PFSK-1 (cell line): ENCODE data around the gene PTPRQ.

ENCODE experiments used
- FOXP2 ChIP-seq: optimal IDR thresholded peaks from 2 replicates; pipeline ENCODE3; 2011; ENCODE audit warnings: borderline replicate concordance, control low read depth, inconsistent platforms; ENCODE audit not compliant: insufficient read depth; ENCODE audit errors: extremely low read length, extremely low read depth
- POLR2AphosphoS5 ChIP-seq: IDR thresholded peaks from 2 replicates; pipeline ENCODE4 v1.6.1; 2012; ENCODE audit warnings: low read depth, mild to moderate bottlenecking, control low read depth, low read length, moderate library complexity
- SIN3A ChIP-seq: IDR thresholded peaks from 2 replicates; pipeline ENCODE4 v1.6.1; 2012; ENCODE audit warnings: mild to moderate bottlenecking, low read length, moderate library complexity, borderline replicate concordance; ENCODE audit not compliant: insufficient read depth
- TAF1 ChIP-seq: IDR thresholded peaks from 2 replicates; pipeline ENCODE4 v1.6.1; 2012; ENCODE audit warnings: low read length, control low read depth, borderline replicate concordance; ENCODE audit not compliant: insufficient read depth
- TF ChIP-seq, protein P1 (sequence below), 2 experiments: IDR thresholded peaks; 2 replicates each; pipeline versions ENCODE4 v1.6.1 to v1.8.0; 2011 to 2012; ENCODE audit warnings: low read depth in 2 of 2, low read length in 2 of 2, control low read depth in 1 of 2, inconsistent platforms in 1 of 2, mild to moderate bottlenecking in 1 of 2, moderate library complexity in 1 of 2; ENCODE audit not compliant: insufficient read depth in 1 of 2

PTPRQ gene

DNA sequence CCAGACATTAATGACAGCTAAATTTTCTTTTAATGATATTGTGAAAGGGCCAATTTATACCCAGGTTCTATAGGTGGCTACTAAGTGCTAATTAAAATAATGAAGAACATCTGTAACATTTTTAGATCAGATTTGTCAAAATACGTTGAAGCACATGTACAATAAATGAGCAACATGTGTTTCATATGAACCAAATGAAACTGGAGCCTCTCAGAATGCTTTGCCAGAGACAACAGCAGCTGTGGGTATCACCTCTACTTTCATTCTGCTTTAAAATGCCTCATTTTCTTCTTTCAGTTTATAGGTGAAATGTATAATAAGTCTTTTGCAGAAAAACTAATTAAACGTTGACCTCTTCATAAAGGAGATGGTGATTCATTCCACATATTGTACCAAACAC lies 237.3 kb downstream of the PTPRQ start:
- TF ChIP-seq TAF1 (no peak), SIN3A (no peak), POLR2AphosphoS5 (no peak), FOXP2 (no peak)
- TF ChIP-seq, protein P1, sequence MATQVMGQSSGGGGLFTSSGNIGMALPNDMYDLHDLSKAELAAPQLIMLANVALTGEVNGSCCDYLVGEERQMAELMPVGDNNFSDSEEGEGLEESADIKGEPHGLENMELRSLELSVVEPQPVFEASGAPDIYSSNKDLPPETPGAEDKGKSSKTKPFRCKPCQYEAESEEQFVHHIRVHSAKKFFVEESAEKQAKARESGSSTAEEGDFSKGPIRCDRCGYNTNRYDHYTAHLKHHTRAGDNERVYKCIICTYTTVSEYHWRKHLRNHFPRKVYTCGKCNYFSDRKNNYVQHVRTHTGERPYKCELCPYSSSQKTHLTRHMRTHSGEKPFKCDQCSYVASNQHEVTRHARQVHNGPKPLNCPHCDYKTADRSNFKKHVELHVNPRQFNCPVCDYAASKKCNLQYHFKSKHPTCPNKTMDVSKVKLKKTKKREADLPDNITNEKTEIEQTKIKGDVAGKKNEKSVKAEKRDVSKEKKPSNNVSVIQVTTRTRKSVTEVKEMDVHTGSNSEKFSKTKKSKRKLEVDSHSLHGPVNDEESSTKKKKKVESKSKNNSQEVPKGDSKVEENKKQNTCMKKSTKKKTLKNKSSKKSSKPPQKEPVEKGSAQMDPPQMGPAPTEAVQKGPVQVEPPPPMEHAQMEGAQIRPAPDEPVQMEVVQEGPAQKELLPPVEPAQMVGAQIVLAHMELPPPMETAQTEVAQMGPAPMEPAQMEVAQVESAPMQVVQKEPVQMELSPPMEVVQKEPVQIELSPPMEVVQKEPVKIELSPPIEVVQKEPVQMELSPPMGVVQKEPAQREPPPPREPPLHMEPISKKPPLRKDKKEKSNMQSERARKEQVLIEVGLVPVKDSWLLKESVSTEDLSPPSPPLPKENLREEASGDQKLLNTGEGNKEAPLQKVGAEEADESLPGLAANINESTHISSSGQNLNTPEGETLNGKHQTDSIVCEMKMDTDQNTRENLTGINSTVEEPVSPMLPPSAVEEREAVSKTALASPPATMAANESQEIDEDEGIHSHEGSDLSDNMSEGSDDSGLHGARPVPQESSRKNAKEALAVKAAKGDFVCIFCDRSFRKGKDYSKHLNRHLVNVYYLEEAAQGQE (IDR thresholded peaks at IDR 0.05; ENCODE audit: insufficient read depth in 1 of 2, low read depth in 2 of 2, low read length in 2 of 2) = no peak

DNA sequence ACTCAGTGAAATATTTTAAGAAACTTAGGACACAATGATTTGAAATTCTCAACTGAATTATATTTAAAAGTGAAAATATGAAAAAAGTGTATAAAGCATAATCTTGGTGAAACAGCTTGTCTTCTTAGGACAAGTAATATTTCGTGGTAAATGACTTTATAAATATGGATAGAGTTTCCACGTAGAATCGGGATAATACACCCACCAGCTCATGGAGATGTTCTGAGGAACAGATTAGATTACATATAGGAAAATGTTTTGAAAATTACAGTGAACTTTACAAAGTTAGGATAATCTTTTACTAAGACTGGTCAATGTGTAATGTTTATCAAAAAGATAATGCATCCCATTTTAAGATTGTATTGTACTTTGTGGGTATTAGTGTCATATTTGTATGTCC lies 237.8 kb downstream of the PTPRQ start:
- TF ChIP-seq SIN3A (no peak), FOXP2 (no peak), POLR2AphosphoS5 (no peak), TAF1 (no peak)
- TF ChIP-seq, protein P1 (IDR thresholded peaks at IDR 0.05; ENCODE audit: insufficient read depth in 1 of 2, low read depth in 2 of 2, low read length in 2 of 2) = no peak

DNA sequence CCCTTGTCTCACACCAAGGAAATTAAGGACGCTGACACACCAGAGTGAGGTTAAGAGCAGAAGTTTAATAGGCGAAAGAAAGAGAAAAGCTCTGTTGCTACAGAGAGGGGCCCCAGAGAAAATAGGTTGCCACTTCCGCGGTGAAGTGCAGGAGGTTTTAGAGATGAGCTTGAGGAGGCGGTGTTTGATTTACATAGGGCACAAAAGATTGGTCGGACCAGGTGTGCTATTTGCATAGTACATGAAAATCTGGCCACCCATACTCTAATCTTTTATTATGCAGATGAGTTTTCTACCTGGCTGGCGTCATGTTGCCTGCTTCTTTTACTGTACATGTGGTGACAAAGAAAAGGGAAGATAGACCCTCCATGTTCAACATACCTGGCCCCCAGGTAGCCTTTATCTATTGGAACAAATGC lies 240.1 kb downstream of the PTPRQ start:
- no peak for TF ChIP-seq POLR2AphosphoS5
- TF ChIP-seq SIN3A = no peak
- TF ChIP-seq TAF1 = no peak
- no peak for TF ChIP-seq FOXP2
- TF ChIP-seq, protein P1 (IDR thresholded peaks at IDR 0.05; ENCODE audit: insufficient read depth in 1 of 2, low read depth in 2 of 2, low read length in 2 of 2) = no peak

DNA sequence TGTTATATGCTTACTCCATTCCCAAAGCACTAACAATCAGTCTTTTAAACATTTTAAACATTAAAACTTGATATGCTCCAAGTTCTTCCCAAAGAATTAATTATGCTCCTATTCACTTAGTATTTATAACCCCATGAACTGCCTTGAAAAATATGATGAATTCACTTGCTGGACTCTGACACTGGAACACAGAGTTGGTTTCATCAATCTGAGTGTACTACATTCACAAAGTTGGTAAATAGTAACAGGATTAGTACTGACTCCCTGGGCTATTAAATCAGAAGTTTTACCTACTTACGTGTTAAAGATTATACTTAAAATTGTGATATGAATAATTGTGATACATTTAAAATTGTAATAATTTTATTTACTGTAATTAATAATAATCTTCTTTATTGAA lies 246.1 kb downstream of the PTPRQ start:
- TF ChIP-seq TAF1 (no peak), FOXP2 (no peak), SIN3A (no peak)

DNA sequence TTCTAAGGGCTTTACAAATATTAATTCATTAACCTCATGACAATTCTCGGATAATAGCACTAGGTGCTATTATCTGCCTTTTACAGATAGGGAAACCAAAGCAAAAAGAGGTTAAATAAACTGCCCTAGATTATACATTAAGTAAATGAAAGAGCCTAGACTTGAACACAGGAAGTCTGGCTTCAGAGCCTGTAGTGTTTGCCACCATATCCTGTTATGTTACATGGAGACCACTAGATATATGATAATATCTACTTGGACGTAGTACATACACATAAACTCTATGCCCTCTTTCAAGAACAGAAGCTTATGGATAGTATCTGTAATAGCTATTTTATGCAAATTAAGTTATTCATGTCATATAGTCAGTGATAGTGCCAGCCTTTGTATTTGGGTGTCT lies 246.5 kb downstream of the PTPRQ start:
- TF ChIP-seq, protein P1 (IDR thresholded peaks at IDR 0.05; ENCODE audit: insufficient read depth in 1 of 2, low read depth in 2 of 2, low read length in 2 of 2) = no peak
- TF ChIP-seq FOXP2 = no peak
- TF ChIP-seq SIN3A = no peak
- TF ChIP-seq TAF1 = no peak
- no peak for TF ChIP-seq POLR2AphosphoS5
